ENCODE results near the gene POLR3GL. TPM values are rescaled to one million over a fixed set of nuclear protein-coding genes. Genes with fewer than 3 reads are reported as not detected.

The POLR3GL gene
- 10 to 100 TPM; 30.9 to 41.7 (median 38.3) TPM for total RNA-seq
- total RNA-seq (2013) = 50.9 TPM
- 4.5 to 31.3 (median 18.4) reads per million in 29 experiments for total RNA-seq

DNA sequence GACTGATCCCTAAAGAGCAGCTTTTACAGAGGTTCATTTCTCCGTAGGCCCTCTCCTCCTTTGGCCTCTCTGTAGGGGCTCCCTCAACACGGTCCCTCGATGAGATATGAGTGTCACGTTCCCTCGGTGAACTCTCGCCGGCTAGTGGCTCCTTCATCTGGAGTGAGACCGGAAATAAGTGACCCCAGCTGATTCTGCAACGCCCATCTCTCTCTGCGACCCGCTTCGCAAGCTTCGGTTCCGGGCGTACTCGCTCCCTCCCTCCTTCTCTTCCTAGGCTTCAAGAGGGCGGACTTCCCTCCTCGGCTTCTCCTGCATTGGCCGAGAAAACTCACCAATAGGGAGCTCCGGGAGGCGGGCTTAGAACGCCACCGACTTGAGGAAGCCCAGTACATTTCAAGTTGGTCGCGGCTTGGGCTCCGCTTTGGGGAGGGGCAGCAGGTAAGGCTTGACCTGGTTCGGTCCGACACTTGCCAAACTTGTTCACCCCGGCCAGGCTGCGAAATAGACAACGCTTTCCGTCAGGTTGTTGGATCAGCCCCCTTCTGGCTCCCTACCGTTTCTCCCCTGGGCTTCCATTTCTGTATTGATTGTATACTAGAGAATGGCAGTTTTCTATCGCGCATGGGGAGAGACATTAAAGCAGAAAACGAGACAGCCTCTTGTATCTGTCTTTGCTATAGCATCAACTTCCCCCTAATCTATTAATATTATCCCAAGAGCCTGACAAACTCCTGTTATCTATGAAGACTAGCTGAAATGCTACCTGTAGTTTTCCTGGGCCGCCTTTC is at the start of gene POLR3GL, which contains the start of gene ANKRD34A:
Gene POLR3GL (plus strand): TSS at position 363 of the 791 bp plus-strand sequence. CDS start 10,176 bp downstream, outside the sequence.
Gene ANKRD34A (minus strand): TSS at position 248 of the 791 bp plus-strand sequence. CDS start 2,816 bp downstream, outside the sequence.
- ChIA-PET CTCF (interaction anchor here (0.6 to 3.8 kb wide), 13 partner anchors 10 to 119 kb away, joined by 3 to 23 read pairs (median 6); partner anchors contain the start of genes RBM8A (in 2 of the 2), ITGA10 (in 1 of the 2) and NUDT17 (in 1 of the 2)), POLR2A (interaction anchor here (0.6 to 2.2 kb wide), 10 partner anchors 8 to 68 kb away, joined by 3 to 19 read pairs (median 3); partner anchors contain the start of genes RBM8A (in 1 of the 2) and TXNIP (in 1 of the 2))
- Histone ChIP-seq H3K4me1 (ENCODE audit: control insufficient read depth in 1 of 2, extremely low read depth in 1 of 2, insufficient read depth in 2 of 2, low read length in 2 of 2) (peaks cover 32 to 52% of the 10 kb centered on the region in 2 experiments), H3K9me3 (no peaks in the 10 kb centered on the region), H3K36me3 (ENCODE audit: control insufficient read depth in 2 of 2, extremely low read depth in 1 of 2, insufficient read depth in 1 of 2, low read length in 1 of 2) (no peaks in the 10 kb centered on the region), H3K27ac (ENCODE audit: low read length) (peak within 1 kb of the TSS; percentile 70), H3K4me3 (ENCODE audit: control insufficient read depth in 1 of 2, extremely low read depth in 1 of 2, low read length in 1 of 2) (peak within 1 kb of the TSS; percentile 78 to 89), H3K27me3 (replicated peaks in 1 of 2; ENCODE audit: control insufficient read depth in 2 of 2, extremely low read depth in 1 of 2, insufficient read depth in 2 of 2, low read length in 1 of 2) (no peaks in the 10 kb centered on the region)
- DNase-seq = peak; percentile 80 to 98 (median 92)
- ATAC-seq (replicated peaks in 1 of 4) = peak; percentile 90 to 91 (median 90)
- H3K36me3 Mint-ChIP-seq = peaks cover 8% of the 10 kb centered on the region
- no peaks in the 10 kb centered on the region for H3K27me3 Mint-ChIP-seq
- peak within 1 kb of the TSS; percentile 94 to 99 for H3K27ac Mint-ChIP-seq
- H3K4me3 Mint-ChIP-seq = peak within 1 kb of the TSS; percentile 88 to 95 (median 92)
- WGBS (ENCODE audit: insufficient coverage) = 0% methylated on average over 28 of the region's 37 CpGs
- peaks cover 51 to 69% (median 65%) of the 10 kb centered on the region in 3 donors for H3K4me1 Mint-ChIP-seq
- no peaks in the 10 kb centered on the region for H3K9me3 Mint-ChIP-seq

DNA sequence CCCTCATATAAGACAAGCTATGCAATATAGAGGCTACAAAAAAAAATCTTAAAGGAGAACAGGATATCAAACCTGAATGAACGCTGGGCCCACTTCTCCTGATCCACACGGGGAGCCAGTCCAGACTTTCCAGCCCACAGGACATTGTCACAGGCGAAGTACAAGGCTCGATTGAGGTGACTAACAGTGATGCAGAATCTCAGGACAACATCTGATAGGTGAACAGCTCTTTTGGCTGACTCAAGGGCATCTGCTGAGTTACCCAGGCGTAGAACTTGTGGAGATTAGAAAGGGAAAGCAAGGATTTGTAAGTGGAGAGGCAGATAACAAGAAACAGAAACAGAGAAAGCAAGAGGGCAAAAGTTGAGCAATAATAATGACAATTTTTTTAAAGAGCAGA is 47.7 kb upstream of the POLR3GL start:
- Histone ChIP-seq H3K4me3 (ENCODE audit: control insufficient read depth in 1 of 2, extremely low read depth in 1 of 2, low read length in 1 of 2) (no peak overlapping the region), H3K9me3 (no peaks in the 10 kb centered on the region), H3K36me3 (ENCODE audit: control insufficient read depth in 2 of 2, extremely low read depth in 1 of 2, insufficient read depth in 1 of 2, low read length in 1 of 2) (peaks cover 7 to 23% of the 10 kb centered on the region in 2 donors), H3K27me3 (replicated peaks in 1 of 2; ENCODE audit: control insufficient read depth in 2 of 2, extremely low read depth in 1 of 2, insufficient read depth in 2 of 2, low read length in 1 of 2) (no peaks in the 10 kb centered on the region), H3K27ac (ENCODE audit: low read length) (no peak overlapping the region), H3K4me1 (ENCODE audit: control insufficient read depth in 1 of 2, extremely low read depth in 1 of 2, insufficient read depth in 2 of 2, low read length in 2 of 2) (peaks cover 14 to 29% of the 10 kb centered on the region in 2 experiments)
- Mint-ChIP-seq H3K36me3 (peaks cover 43% of the 10 kb centered on the region), H3K9me3 (no peaks in the 10 kb centered on the region), H3K27ac (peak overlapping the region; percentile 71 to 73), H3K4me3 (peak overlapping the region; percentile 82 to 94 (median 91)), H3K27me3 (no peaks in the 10 kb centered on the region), H3K4me1 (peaks cover 50 to 55% (median 55%) of the 10 kb centered on the region in 3 donors)
- CTCF ChIA-PET = interaction anchor here in 1 of 2 donors (0.8 to 1.7 kb wide), 3 partner anchors 9 to 72 kb away, joined by 3 to 4 read pairs (median 4); partner anchors contain the start of genes LIX1L and NUDT17
- no peak for DNase-seq
- ATAC-seq (replicated peaks in 1 of 4) = no peak
- POLR2A ChIA-PET = interaction anchor here in 1 of 2 donors (0.6 to 0.7 kb wide), 2 partner anchors 9 to 89 kb away, joined by 3 to 8 read pairs; no protein-coding TSS in a partner anchor
- WGBS (ENCODE audit: insufficient coverage) = 96% methylated on average over 5 of the region's 5 CpGs

- Mint-ChIP-seq H3K4me1 (peaks cover 49 to 55% (median 50%) of the 10 kb centered on the region in 3 donors), H3K9me3 (no peaks in the 10 kb centered on the region), H3K27ac (peak overlapping the region; percentile 95 to 98), H3K4me3 (peak overlapping the region; percentile 82 to 94 (median 91)), H3K27me3 (no peaks in the 10 kb centered on the region), H3K36me3 (peaks cover 39% of the 10 kb centered on the region)
- H3K4me1 ChIP-seq (ENCODE audit: control insufficient read depth in 1 of 2, extremely low read depth in 1 of 2, insufficient read depth in 2 of 2, low read length in 2 of 2) = peaks cover 14 to 29% of the 10 kb centered on the region in 2 experiments
- CTCF ChIA-PET = interaction anchor here in 1 of 2 donors (1.0 to 1.7 kb wide), 2 partner anchors 10 to 54 kb away, joined by 3 to 4 read pairs; no protein-coding TSS in a partner anchor
- peaks cover 7 to 18% of the 10 kb centered on the region in 2 donors for H3K36me3 ChIP-seq (ENCODE audit: control insufficient read depth in 2 of 2, extremely low read depth in 1 of 2, insufficient read depth in 1 of 2, low read length in 1 of 2)
- POLR2A ChIA-PET = no interaction called here
- peak overlapping the region; percentile 67 for H3K27ac ChIP-seq (ENCODE audit: low read length)
- no peaks in the 10 kb centered on the region for H3K27me3 ChIP-seq (replicated peaks in 1 of 2; ENCODE audit: control insufficient read depth in 2 of 2, extremely low read depth in 1 of 2, insufficient read depth in 2 of 2, low read length in 1 of 2)
- H3K4me3 ChIP-seq (ENCODE audit: control insufficient read depth in 1 of 2, extremely low read depth in 1 of 2, low read length in 1 of 2) = peak overlapping the region; percentile 93 to 98
- 95% methylated on average over 3 of the region's 5 CpGs for WGBS (ENCODE audit: insufficient coverage)
- ATAC-seq (replicated peaks in 1 of 4) (no peak), DNase-seq (no peak)
- H3K9me3 ChIP-seq = no peaks in the 10 kb centered on the region
Observed at GRCh38 chr1:145917595-145917994, 46.9 kb upstream of the POLR3GL start.

- CTCF ChIA-PET = interaction anchor here (0.5 to 1.7 kb wide), 8 partner anchors 8 to 58 kb away, joined by 3 to 7 read pairs (median 3); partner anchors contain the start of genes ITGA10 (in 1 of the 2), LIX1L (in 1 of the 2) and RBM8A (in 1 of the 2)
- H3K9me3 Mint-ChIP-seq = no peaks in the 10 kb centered on the region
- peaks cover 7 to 20% of the 10 kb centered on the region in 2 donors for H3K36me3 ChIP-seq (ENCODE audit: control insufficient read depth in 2 of 2, extremely low read depth in 1 of 2, insufficient read depth in 1 of 2, low read length in 1 of 2)
Observed at GRCh38 chr1:145918144-145918991, 46.1 kb upstream of the POLR3GL start, which contains the start of gene PEX11B. PEX11B (minus strand) TSS chr1:145918717; CDS start chr1:145918688, 29 bp downstream.

GRCh38 chr1:145918992-145919939 is 45.2 kb upstream of the POLR3GL start:
- peaks cover 0 to 24% of the 10 kb centered on the region in 2 donors for H3K36me3 ChIP-seq (ENCODE audit: control insufficient read depth in 2 of 2, extremely low read depth in 1 of 2, insufficient read depth in 1 of 2, low read length in 1 of 2)
- peaks cover 17 to 29% of the 10 kb centered on the region in 2 experiments for H3K4me1 ChIP-seq (ENCODE audit: control insufficient read depth in 1 of 2, extremely low read depth in 1 of 2, insufficient read depth in 2 of 2, low read length in 2 of 2)
- H3K27ac ChIP-seq (ENCODE audit: low read length) = peak overlapping the region; percentile 67
- peaks cover 31% of the 10 kb centered on the region for H3K36me3 Mint-ChIP-seq
- H3K9me3 ChIP-seq = no peaks in the 10 kb centered on the region
- 9% methylated on average over 25 of the region's 33 CpGs for WGBS (ENCODE audit: insufficient coverage)
- peak overlapping the region; percentile 93 to 98 for H3K4me3 ChIP-seq (ENCODE audit: control insufficient read depth in 1 of 2, extremely low read depth in 1 of 2, low read length in 1 of 2)
- H3K4me3 Mint-ChIP-seq = peak overlapping the region; percentile 82 to 94 (median 91)
- ATAC-seq (replicated peaks in 1 of 4) = peak in 3 of 4 experiments; percentile 8 to 25 (median 15)
- peaks cover 40 to 53% (median 47%) of the 10 kb centered on the region in 3 donors for H3K4me1 Mint-ChIP-seq
- ChIA-PET POLR2A (interaction anchor here (0.5 to 1.7 kb wide), 9 partner anchors 8 to 102 kb away, joined by 3 to 12 read pairs (median 5); partner anchors contain the start of genes PIAS3 (in 2 of the 2), RBM8A (in 2 of the 2), HJV (in 1 of the 2) and LIX1L (in 1 of the 2)), CTCF (interaction anchor here (0.5 to 1.7 kb wide), 5 partner anchors 8 to 59 kb away, joined by 3 to 7 read pairs (median 3); partner anchors contain the start of gene RBM8A (in 1 of the 2))
- H3K27me3 ChIP-seq (replicated peaks in 1 of 2; ENCODE audit: control insufficient read depth in 2 of 2, extremely low read depth in 1 of 2, insufficient read depth in 2 of 2, low read length in 1 of 2) = no peaks in the 10 kb centered on the region
- H3K27ac Mint-ChIP-seq = peak overlapping the region; percentile 95 to 98
- no peaks in the 10 kb centered on the region for H3K27me3 Mint-ChIP-seq
- no peaks in the 10 kb centered on the region for H3K9me3 Mint-ChIP-seq
- peak in 4 of 35 experiments; percentile 2 to 24 (median 6) for DNase-seq

More at GRCh38 chr1:145918144-145918991, 46.1 kb upstream of the POLR3GL start, which contains the start of gene PEX11B:
- peaks cover 49 to 57% (median 52%) of the 10 kb centered on the region in 3 donors for H3K4me1 Mint-ChIP-seq
- H3K9me3 ChIP-seq = no peaks in the 10 kb centered on the region
- 1% methylated on average over 49 of the region's 51 CpGs for WGBS (ENCODE audit: insufficient coverage)
- peaks cover 37% of the 10 kb centered on the region for H3K36me3 Mint-ChIP-seq
- H3K4me3 ChIP-seq (ENCODE audit: control insufficient read depth in 1 of 2, extremely low read depth in 1 of 2, low read length in 1 of 2) = peak within 1 kb of the TSS; percentile 93 to 98
- POLR2A ChIA-PET = interaction anchor here (0.5 to 1.7 kb wide), 10 partner anchors 9 to 103 kb away, joined by 3 to 12 read pairs (median 4); partner anchors contain the start of genes PIAS3 (in 2 of the 2), RBM8A (in 2 of the 2), HJV (in 1 of the 2) and LIX1L (in 1 of the 2)
- peak; percentile 89 to 95 (median 94) for ATAC-seq (replicated peaks in 1 of 4)
- DNase-seq = peak; percentile 86 to 96 (median 92)
- H3K4me3 Mint-ChIP-seq = peak within 1 kb of the TSS; percentile 82 to 94 (median 91)
- no peaks in the 10 kb centered on the region for H3K27me3 ChIP-seq (replicated peaks in 1 of 2; ENCODE audit: control insufficient read depth in 2 of 2, extremely low read depth in 1 of 2, insufficient read depth in 2 of 2, low read length in 1 of 2)
- H3K27me3 Mint-ChIP-seq = no peaks in the 10 kb centered on the region
- H3K27ac Mint-ChIP-seq = peak within 1 kb of the TSS; percentile 95 to 98
- peaks cover 17 to 29% of the 10 kb centered on the region in 2 experiments for H3K4me1 ChIP-seq (ENCODE audit: control insufficient read depth in 1 of 2, extremely low read depth in 1 of 2, insufficient read depth in 2 of 2, low read length in 2 of 2)
- H3K27ac ChIP-seq (ENCODE audit: low read length) = peak within 1 kb of the TSS; percentile 67
